Hematopoietic multipotent progenitor cell treated with erythropoietin and hydrocortisone succinate and interleukin-3 and kit ligand, for 15 days (in vitro differentiated cells): Measurements from ENCODE around the gene ACTL7A.
"Not testable (repeated sequence)": the region's sequence is repeated elsewhere in the genome, so short reads cannot be mapped to it uniquely, and the experiment has no call there.

Experiments used
- DNase-seq: peaks from one replicate; pipeline ENCODE4 v3.0.0-alpha.2; 2015; ENCODE audit warnings: low spot score

The ACTL7A gene

GRCh38 chr9:108861997-108862396 lies at the start of gene ACTL7A:
ACTL7A (plus strand) TSS chr9:108862266; CDS start chr9:108862323, 57 bp downstream.
- DNase-seq: no peak

- no peak for DNase-seq
Observed at GRCh38 chr9:108812396-108813025, 49.6 kb upstream of the ACTL7A start.

- DNase-seq: no peak
Observed at GRCh38 chr9:108813951-108814601, 48.0 kb upstream of the ACTL7A start.

- no peak for DNase-seq
Observed at GRCh38 chr9:108815156-108815555, 46.9 kb upstream of the ACTL7A start.

GRCh38 chr9:108816037-108816436 lies 46.0 kb upstream of the ACTL7A start:
- DNase-seq: no peak

GRCh38 chr9:108823829-108824228 lies 38.2 kb upstream of the ACTL7A start:
- DNase-seq: no peak

- no peak for DNase-seq
Observed at GRCh38 chr9:108830272-108830671, 31.8 kb upstream of the ACTL7A start.

- DNase-seq: no peak
Observed at GRCh38 chr9:108831496-108832178, 30.4 kb upstream of the ACTL7A start.

- no peak for DNase-seq
Observed at GRCh38 chr9:108832179-108832500, 29.9 kb upstream of the ACTL7A start.

GRCh38 chr9:108834959-108835665 lies 27.0 kb upstream of the ACTL7A start:
- DNase-seq: no peak

GRCh38 chr9:108835831-108836230 lies 26.2 kb upstream of the ACTL7A start:
- DNase-seq: no peak

GRCh38 chr9:108836319-108836718 lies 25.7 kb upstream of the ACTL7A start:
- DNase-seq: no peak

- DNase-seq: no peak
Observed at GRCh38 chr9:108836781-108837180, 25.3 kb upstream of the ACTL7A start.

- DNase-seq: no peak
Observed at GRCh38 chr9:108837530-108837929, 24.5 kb upstream of the ACTL7A start.

- no peak for DNase-seq
Observed at GRCh38 chr9:108838017-108838416, 24.0 kb upstream of the ACTL7A start.

- not testable (repeated sequence) for DNase-seq
Observed at GRCh38 chr9:108839561-108839960, 22.5 kb upstream of the ACTL7A start.

GRCh38 chr9:108842610-108843295 lies 19.3 kb upstream of the ACTL7A start:
- no peak for DNase-seq

- no peak for DNase-seq
Observed at GRCh38 chr9:108844391-108844790, 17.7 kb upstream of the ACTL7A start.

- DNase-seq: no peak
Observed at GRCh38 chr9:108844856-108845255, 17.2 kb upstream of the ACTL7A start.

- no peak for DNase-seq
Observed at GRCh38 chr9:108845507-108845906, 16.6 kb upstream of the ACTL7A start.

- DNase-seq: no peak
Observed at GRCh38 chr9:108845947-108846346, 16.1 kb upstream of the ACTL7A start.

GRCh38 chr9:108848296-108848695 lies 13.8 kb upstream of the ACTL7A start:
- not testable (repeated sequence) for DNase-seq
